HG03039 (cell line): Measurements from ENCODE around the gene ABI1.

Experiments used
- ATAC-seq: cut with Tn5 transposase; IDR thresholded peaks from one replicate; pipeline ENCODE4 v1.9.1; 2021; ENCODE audit warnings: mild to moderate bottlenecking, moderate library complexity; ENCODE audit not compliant: unreplicated experiment

ABI1 gene

DNA sequence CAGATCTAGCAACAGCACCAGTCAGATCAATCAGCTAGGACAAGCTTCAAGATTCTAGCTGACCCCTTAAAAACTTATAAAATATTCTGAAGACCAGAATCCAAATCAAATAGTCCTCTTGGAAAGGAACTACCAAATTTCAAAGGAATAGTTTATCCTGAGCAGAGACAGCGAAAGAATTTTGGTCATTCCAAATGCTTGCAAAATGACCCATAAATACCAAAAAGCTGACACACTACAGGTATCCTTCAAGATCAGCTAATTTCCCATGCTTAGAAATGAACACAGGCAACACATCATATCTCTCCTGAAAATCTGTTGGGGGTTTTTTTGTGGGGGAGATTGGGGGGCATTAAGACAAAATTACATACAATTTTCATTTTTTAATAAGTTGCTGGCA, 84.5 kb downstream of the ABI1 start:
- no peak for ATAC-seq

DNA sequence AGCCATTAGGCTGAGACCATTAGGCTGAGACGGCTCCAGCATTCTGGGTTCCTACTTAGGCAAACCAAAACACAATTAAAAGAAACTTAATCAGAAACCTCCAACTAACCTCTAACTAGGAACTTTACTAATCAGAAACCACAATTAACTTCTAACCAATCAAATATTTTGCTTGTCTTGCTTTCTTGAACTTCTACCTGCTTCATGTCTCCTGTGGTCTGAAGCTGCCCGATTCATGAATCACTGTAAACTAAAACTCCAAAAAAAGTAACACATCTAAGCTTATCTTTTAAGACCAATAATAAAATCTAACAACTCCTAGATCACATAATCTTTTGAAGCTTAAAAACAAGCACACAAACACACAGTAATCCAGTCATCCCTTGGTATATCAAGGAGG, 87.1 kb downstream of the ABI1 start:
- ATAC-seq = no peak

DNA sequence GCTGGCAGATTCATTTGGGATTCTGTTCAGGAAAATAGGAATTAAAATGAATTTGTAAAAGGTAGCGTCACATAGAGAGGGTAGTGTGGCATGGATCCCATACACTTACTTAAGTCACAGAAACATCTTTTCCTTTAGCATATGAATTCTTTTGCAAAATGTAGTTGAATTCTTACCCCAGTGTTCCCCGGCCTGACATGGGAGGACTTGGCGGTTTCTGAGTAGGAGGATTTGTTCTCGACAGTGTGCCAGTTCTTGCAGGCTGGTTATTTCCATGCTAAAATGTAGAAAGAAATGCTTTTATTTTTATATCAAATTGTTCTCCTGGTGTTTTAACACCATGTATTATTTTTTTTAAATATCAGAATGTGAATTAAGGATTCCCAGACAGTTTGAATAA, 90.7 kb downstream of the ABI1 start:
- ATAC-seq = no peak

DNA sequence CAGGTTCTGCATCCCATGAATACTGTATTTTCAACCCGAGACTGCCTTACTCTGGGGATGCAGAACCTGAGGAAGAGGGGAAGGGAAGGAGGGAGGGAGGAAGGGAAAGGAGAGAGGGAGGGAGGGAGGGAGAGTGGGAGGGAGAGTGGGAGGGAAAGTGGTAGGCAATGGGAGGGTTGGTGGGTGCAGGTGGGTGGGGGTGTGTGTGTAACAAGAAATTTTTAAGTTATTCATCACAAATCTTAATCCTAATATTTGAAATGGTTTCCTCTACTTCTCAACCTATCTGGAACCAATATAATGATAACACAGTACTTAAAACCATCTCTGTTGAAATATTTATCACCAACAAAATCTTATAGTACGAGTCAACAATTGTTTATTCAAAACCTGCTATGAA, 95.2 kb downstream of the ABI1 start:
- ATAC-seq = no peak

- ATAC-seq = no peak
Measured at GRCh38 chr10:26759008-26759407, 101.8 kb downstream of the ABI1 start.

- peak; percentile 80 for ATAC-seq
Measured at GRCh38 chr10:26755443-26755903, 105.3 kb downstream of the ABI1 start.

DNA sequence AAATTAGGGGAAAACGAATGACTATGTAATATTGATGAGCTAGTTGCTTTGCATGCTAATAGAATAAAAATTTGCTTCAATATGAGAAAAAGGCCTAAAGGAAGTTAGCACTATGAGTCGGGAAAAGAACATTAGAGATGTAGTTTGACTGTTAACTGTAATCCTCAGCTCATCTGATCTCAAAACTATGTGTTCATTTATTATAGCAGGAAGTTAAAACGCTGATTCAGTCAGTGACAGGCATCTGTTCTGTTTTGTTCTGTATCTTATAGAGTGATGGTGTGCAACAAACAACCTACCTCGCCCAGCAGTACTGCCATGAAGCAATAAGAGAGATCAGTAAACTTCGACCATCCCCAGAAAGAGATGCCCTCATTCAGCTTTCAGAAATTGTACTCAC, 114.7 kb downstream of the ABI1 start:
- no peak for ATAC-seq

GRCh38 chr10:26743841-26744240, 116.9 kb downstream of the ABI1 start:
- no peak for ATAC-seq

DNA sequence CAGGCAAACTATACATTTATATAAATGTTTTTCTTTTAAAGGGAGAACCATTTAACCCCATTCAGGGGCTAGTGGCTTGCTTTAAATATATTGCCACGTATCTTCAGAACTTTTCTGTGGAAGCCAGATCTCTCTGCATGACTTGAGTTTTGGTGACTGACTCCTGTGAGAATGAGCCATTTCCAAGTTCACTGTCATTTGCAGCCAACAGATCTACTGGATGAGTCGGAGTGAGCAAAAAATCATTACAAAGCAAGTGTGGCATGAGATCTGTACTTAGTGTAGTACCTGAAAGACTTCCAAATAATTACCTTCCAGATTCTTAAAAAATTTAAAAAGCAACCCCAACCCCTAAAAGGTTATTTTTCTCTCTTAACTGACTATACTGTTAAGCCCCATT, 117.7 kb downstream of the ABI1 start:
- no peak for ATAC-seq

DNA sequence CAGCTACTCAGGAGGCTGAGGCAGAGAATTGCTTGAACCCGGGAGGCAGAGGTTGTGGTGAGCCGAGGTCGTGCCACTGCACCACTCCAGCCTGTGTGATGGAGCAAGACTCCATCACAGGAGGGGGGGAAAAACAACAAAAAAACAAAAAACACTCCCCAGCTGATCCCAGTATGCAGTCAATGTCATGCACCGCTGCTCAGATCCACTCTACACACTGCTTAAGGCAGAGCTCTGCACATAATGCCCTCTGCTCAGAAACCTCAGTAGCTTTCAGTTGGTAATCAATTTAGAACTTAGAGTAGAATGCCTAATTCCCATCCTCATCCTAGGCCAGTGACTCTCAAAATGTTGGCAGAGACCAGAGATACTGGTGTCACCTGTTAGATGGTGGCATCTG, 119.4 kb downstream of the ABI1 start:
- no peak for ATAC-seq

- peak; percentile 33 for ATAC-seq
Measured at GRCh38 chr10:26739071-26739631, 121.6 kb downstream of the ABI1 start.

- ATAC-seq = no peak
Measured at GRCh38 chr10:26738301-26738911, 122.4 kb downstream of the ABI1 start.

GRCh38 chr10:26737730-26738129, 123.0 kb downstream of the ABI1 start:
- ATAC-seq = peak; percentile 80

- no peak for ATAC-seq
Measured at GRCh38 chr10:26735435-26735834, 125.3 kb downstream of the ABI1 start.

- ATAC-seq = no peak
Measured at GRCh38 chr10:26733750-26734568, 126.8 kb downstream of the ABI1 start.

DNA sequence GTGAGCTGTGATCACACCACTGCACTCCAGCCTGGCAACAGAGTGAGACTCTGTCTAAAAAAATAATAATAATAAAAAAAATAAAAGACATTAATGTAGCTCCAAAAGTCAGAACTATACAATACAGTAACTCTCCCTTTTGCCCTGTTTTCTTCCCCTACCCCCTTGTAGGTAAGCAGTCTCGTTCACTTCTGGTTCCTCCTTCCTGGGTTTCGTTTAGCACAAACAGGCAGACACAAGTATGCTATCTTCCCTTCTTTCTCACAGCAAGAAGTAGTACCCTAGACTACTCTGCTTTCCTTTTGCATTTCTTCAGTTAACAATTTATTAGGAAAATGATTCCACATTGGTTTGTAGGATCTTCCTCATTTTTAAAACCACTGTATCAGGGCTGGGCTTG, 130.2 kb downstream of the ABI1 start:
- no peak for ATAC-seq

GRCh38 chr10:26729395-26729794, 131.4 kb downstream of the ABI1 start:
- ATAC-seq = no peak

GRCh38 chr10:26728957-26729356, 131.8 kb downstream of the ABI1 start:
- ATAC-seq = no peak

- ATAC-seq = no peak
Measured at GRCh38 chr10:26727005-26727404, 133.8 kb downstream of the ABI1 start.

DNA sequence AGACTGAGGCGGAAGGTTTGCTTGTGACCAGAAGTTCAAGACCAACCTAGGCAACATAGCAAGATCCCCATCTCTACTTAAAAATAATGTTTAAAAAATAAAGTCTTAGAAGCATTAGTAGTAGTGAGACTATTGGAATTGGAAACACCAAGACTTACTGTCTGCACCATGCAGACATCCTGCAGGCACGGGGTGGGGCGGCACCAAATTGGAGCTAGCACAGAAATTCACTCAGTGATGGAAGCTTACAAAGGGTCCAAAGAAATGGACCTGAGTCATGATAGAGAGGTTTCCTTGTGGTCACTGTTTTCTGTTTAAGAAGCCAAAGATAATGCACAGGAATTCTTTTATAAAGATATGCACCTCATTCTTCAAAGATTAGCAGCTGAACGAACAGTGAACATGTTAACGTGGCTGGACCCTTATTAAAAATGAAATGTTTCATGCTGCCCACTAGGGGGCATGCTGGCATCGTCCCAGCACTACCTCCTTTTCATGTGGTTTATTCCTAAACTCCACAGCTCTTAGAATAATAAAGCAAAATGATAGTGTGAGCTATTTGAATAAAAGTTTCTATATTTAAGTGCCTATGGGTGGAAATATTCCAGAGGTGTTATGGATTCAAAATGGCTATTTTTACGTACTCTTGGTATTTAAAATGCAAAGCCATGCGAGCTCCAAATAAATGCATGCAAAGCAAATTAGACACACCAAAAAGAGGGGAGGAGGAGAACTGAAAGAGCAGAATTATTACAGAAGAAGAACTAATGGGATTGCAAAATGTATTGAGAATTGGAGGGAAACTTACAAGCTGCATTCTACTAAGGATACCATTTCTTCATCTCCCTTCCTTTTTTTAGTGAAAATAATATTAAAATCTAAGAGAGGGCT, 134.7 kb downstream of the ABI1 start:
- no peak for ATAC-seq

DNA sequence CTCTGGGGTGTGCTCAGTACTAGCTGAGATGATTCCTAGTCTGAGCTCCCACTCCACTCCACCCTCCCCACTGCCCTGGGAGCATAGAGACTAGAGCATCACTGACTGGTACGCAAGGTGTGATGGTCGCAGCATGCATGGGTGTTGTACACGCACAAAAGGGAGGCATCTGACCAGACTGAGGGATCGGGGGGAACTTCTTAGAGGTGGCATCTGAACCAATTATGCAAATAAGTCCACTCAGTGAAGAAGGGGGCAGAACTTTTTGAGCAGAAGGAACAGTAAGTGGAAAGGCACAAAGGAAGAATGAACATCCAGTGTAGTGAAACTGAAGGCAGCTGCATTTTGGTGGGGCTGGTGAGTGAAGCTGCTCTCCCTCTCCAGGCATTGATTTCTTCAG, 137.7 kb downstream of the ABI1 start:
- ATAC-seq = no peak
